Measurements from ENCODE around the gene LRP1-AS.

The LRP1-AS gene

GRCh38 chr12:57098546-57098945 lies 48.9 kb downstream of the LRP1-AS start:
- DNase-seq (no peak), ATAC-seq (no peak)

GRCh38 chr12:57097554-57097835 lies 49.9 kb downstream of the LRP1-AS start:
- no peak for DNase-seq
- no peak for ATAC-seq

DNA sequence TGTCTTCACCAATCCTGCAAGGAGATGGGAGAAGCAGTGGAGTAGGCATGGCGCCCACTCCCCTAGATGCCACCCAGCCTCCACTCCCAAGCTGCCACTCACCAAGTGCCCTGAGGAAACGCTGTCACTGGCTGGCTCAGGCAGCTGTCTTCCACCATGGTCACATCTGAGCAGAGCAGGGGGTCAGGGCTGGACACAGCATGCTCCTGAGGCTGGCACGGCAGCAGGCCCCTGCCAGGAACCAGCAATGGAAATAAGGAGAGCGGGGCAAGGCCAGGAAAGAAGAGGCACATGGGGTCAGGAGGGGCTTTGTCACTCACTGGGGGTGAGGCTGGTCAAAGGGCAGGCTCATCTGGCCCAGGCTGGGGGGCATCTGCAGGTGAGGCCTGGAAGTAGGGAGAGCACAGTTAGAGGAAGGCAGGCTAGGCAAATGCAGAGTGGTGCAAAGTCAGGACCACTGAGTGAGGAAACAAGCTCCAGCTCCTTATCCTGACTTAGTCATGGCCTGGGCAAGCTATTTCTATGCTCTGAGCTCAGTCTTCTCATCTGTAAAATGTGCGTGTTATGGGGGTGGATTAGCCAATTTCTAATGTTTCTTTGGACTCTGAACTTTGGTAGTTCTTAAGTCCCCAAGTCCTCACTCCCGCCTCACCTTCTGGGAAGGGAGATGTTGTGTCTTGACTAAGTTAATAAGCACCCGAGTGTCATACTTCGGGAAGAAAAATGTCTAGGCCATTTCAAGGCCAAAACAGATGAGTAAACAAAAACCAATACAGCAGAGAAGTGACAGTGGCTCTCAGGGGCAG lies 50.5 kb downstream of the LRP1-AS start:
- no peak for DNase-seq
- no peak for ATAC-seq

DNA sequence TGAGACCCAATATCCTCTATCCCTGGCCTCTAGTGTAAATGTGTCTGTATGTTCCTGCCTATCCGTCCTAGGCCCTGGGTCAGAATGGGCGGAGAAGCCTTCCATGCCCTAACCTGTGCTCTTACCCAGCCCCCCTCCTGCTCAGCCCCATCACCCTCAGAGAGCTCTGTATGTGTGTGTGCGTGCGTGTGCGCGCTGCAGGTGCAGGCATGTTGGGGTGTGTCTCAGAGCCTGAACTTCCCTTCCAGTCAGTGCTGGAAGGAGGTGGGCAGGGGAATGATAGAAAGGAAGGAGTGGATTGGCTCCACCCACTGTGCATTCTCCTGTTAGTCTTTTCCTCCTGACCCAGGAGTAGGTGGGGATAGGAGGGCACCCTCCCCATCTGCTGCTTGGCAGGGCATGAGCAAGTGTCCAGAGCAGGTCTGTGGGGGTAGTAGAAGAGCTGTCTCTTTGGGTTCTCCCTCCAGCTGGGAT lies 51.3 kb downstream of the LRP1-AS start:
- DNase-seq (no peak), ATAC-seq (no peak)

GRCh38 chr12:57095440-57095839 lies 52.0 kb downstream of the LRP1-AS start:
- no peak for ATAC-seq
- no peak for DNase-seq

Data from stimulated activated naive CD8-positive, alpha-beta T cell treated with anti-CD3 and anti-CD28 coated beads, Interleukin-15, Interleukin-2, amounts not matched to agents 100 U/mL and 50 U/mL, for 24 hours (primary cell).